Naive thymus-derived CD4-positive, alpha-beta T cell (primary cell): ENCODE measurements around the gene FAM222A. TPM values are rescaled to one million over a fixed set of nuclear protein-coding genes. Genes with fewer than 3 reads are reported as not detected.

Source experiments
- ATAC-seq: fragments of 150-1000 bp; cut with Tn5 transposase; 2 replicates; pipeline ENCODE4 v1.10.0; 2021; ENCODE audit warnings: mild to moderate bottlenecking, moderate library complexity
- CTCF ChIA-PET: fragments of 350-600 bp; sonication (Branson Sonifier 250); formaldehyde crosslinking; loops from one replicate; lab custom pipeline; 2021; ENCODE audit warnings: antibody characterized with exemption; lab: Charles Lee
- POLR2A ChIA-PET: fragments of 350-600 bp; sonication (Branson Sonifier 250); formaldehyde crosslinking; loops from one replicate; lab custom pipeline; 2021; ENCODE audit warnings: antibody characterized with exemption, inconsistent platforms; lab: Charles Lee
- DNase-seq, 9 donors: peaks; one replicate each; pipeline versions ENCODE4 v3.0.0 to v3.0.0-alpha.2; 2020 to 2022; ENCODE audit warnings: mixed read lengths in 1 of 9
- H3K27ac ChIP-seq: one replicate; pipeline ENCODE4 v1.7.0; 2013; ENCODE audit warnings: mild to moderate bottlenecking, low read depth, low read length, moderate library complexity
- H3K27me3 ChIP-seq, 2 donors: one replicate each; pipeline ENCODE4 v1.7.0; 2013; ENCODE audit warnings: low read length in 2 of 2, mild to moderate bottlenecking in 2 of 2, moderate library complexity in 2 of 2; ENCODE audit not compliant: control insufficient read depth in 2 of 2, insufficient read depth in 2 of 2
- H3K36me3 ChIP-seq, 3 experiments: 1 replicate in 2 of 3; 2 replicates in 1 of 3; pipeline ENCODE4 v1.7.0; 2013; ENCODE audit warnings: low read length in 3 of 3, mild to moderate bottlenecking in 3 of 3, moderate library complexity in 1 of 3; ENCODE audit not compliant: insufficient read depth in 3 of 3, control insufficient read depth in 2 of 3
- H3K4me1 ChIP-seq, 2 donors: one replicate each; pipeline ENCODE4 v1.7.0; 2013; ENCODE audit warnings: low read length in 2 of 2, mild to moderate bottlenecking in 2 of 2, moderate library complexity in 1 of 2; ENCODE audit not compliant: control insufficient read depth in 2 of 2, insufficient read depth in 2 of 2
- H3K4me3 ChIP-seq: 2 replicates; pipeline ENCODE4 v1.7.0; 2013; ENCODE audit warnings: mild to moderate bottlenecking, low read length
- H3K9me3 ChIP-seq, 3 experiments: 1 replicate in 2 of 3; 2 replicates in 1 of 3; pipeline ENCODE4 v1.7.0; 2013; ENCODE audit warnings: low read length in 3 of 3; ENCODE audit not compliant: control insufficient read depth in 2 of 3
- H3K27ac Mint-ChIP-seq, 9 donors: one replicate each; pipeline ENCODE4 v1.8.0; 2020 to 2022; ENCODE audit warnings: mixed read lengths in 9 of 9, mild to moderate bottlenecking in 8 of 9, moderate library complexity in 5 of 9, inconsistent platforms in 2 of 9
- H3K27me3 Mint-ChIP-seq, 5 donors: one replicate each; pipeline ENCODE4 v1.8.0; 2021 to 2022; ENCODE audit warnings: mixed read lengths in 5 of 5, mild to moderate bottlenecking in 1 of 5
- H3K36me3 Mint-ChIP-seq, 5 donors: one replicate each; pipeline ENCODE4 v1.8.0; 2020 to 2022; ENCODE audit warnings: mixed read lengths in 5 of 5, mild to moderate bottlenecking in 3 of 5, inconsistent platforms in 1 of 5
- H3K4me1 Mint-ChIP-seq, 7 donors: one replicate each; pipeline ENCODE4 v1.8.0; 2020 to 2022; ENCODE audit warnings: mixed read lengths in 7 of 7, mild to moderate bottlenecking in 3 of 7, inconsistent platforms in 1 of 7
- H3K4me3 Mint-ChIP-seq, 10 donors: one replicate each; pipeline ENCODE4 v1.8.0; 2020 to 2022; ENCODE audit warnings: mild to moderate bottlenecking in 10 of 10, mixed read lengths in 10 of 10, moderate library complexity in 6 of 10, inconsistent platforms in 2 of 10
- H3K9me3 Mint-ChIP-seq, 11 donors: one replicate each; pipeline ENCODE4 v1.8.0; 2020 to 2022; ENCODE audit warnings: mixed read lengths in 11 of 11, mild to moderate bottlenecking in 4 of 11, inconsistent platforms in 1 of 11, moderate library complexity in 1 of 11
- intact Hi-C, 2 donors: fragments of 100-400 bp; cut with micrococcal nuclease; formaldehyde crosslinking; loops; one replicate each; pipeline ENCODE4 v1.15.1; 2023
- polyA plus RNA-seq, 2 donors: library from polyadenylated mRNA; unstranded; fragments of 300-500 nt; fragmentation: Illumina TruSeq; gene quantifications; one replicate each; pipeline ENCODE4 v1.2.3, GENCODE V29; 2021
- total RNA-seq, 6 experiments: library from RNA in 5 of 6; stranded (reverse) in 5 of 6; gene quantifications; 1 replicate in 5 of 6; 2 replicates in 1 of 6; pipeline ENCODE4 v1.2.3 and lab custom pipeline; 2021 to 2026

The FAM222A gene
- 1 to 10 TPM in 2 of 5 experiments, under 1 TPM in 3; 0.24 to 1.6 (median 0.80) TPM for total RNA-seq
- polyA plus RNA-seq, result under 1 TPM; 0.08 to 0.09 TPM
- total RNA-seq (lab: John Stamatoyannopoulos, UW), result 12.1 reads per million, percentile 40 among the genes with 10 or more reads in this experiment

DNA sequence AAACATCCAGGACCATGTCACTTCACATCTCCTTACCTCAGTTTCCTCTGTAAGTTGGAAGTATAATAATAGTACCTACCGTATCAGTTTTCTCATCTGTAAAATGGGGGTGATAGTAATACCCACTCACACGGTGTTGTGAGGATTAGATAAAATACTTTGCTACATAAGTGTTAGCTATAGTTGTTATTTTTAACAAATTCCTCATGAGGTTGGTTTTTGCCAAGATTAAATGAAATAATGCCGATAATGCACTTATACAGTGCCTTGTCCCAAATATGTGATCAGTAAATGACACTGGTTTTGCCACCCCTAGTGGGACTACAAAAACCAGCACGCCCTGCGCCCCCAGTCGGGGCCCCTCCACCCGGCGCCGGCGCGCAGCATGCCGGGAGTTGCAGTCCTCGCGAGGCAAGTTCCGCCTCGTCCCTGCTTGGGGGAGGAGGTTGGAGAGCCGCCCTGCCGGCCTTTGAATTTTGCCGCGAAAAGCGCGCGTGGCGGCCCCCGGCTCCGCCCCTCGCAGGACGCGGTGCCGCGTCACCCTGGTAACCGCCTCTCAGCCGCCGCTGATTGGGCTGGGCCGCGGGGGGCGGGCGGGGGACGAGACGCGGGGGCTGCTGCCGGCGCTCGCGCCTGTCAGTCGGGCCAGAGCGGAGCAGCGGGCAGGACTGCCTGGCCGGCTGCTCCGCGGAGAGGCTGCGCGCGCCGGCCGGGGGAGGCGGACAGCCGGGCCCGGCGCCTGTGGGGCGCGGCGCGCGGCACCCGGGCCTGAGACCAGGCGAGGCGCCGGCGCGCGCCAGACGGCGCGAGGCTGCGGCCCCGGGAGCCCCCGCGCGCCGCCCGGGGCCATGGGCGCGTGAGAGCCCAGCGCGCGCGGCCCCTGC lies at the start of gene FAM222A:
Gene FAM222A (plus strand): TSS at position 639 of the 884 bp plus-strand sequence. CDS start 30,322 bp downstream, outside the sequence.
- Mint-ChIP-seq H3K9me3 (no peaks in the 10 kb centered on the region), H3K4me3 (peak within 1 kb of the TSS; percentile 57 to 81 (median 72)), H3K27ac (peak within 1 kb of the TSS in 1 of 9 donors; percentile 48), H3K27me3 (peaks cover 29 to 65% (median 30%) of the 10 kb centered on the region in 5 donors), H3K4me1 (peaks cover 0 to 4% (median 0%) of the 10 kb centered on the region in 7 donors), H3K36me3 (no peaks in the 10 kb centered on the region)
- H3K9me3 ChIP-seq, result no peaks in the 10 kb centered on the region
- peak; percentile 94 for ATAC-seq
- intact Hi-C loops, result loop anchor here (1.0 to 10.0 kb wide), 16 partner anchors 61 to 1198 kb away; partner anchors contain the start of genes ANKRD13A (in 2 of the 2), GLTP (in 2 of the 2), KCTD10 (in 2 of the 2) and MMAB (in 2 of the 2)
- DNase-seq, result peak; percentile 94 to 99 (median 98)
- CTCF ChIA-PET, result no interaction called here
- H3K27me3 ChIP-seq, result peaks cover 0 to 6% of the 10 kb centered on the region in 2 donors
- no peaks in the 10 kb centered on the region for H3K36me3 ChIP-seq
- peak within 1 kb of the TSS; percentile 41 for H3K4me3 ChIP-seq
- peaks cover 3 to 11% of the 10 kb centered on the region in 2 donors for H3K4me1 ChIP-seq
- POLR2A ChIA-PET, result interaction anchor here (1.0 kb wide), 1 partner anchor 11 kb away, joined by 3 read pairs; no protein-coding TSS in a partner anchor
- peak within 1 kb of the TSS; percentile 55 for H3K27ac ChIP-seq

DNA sequence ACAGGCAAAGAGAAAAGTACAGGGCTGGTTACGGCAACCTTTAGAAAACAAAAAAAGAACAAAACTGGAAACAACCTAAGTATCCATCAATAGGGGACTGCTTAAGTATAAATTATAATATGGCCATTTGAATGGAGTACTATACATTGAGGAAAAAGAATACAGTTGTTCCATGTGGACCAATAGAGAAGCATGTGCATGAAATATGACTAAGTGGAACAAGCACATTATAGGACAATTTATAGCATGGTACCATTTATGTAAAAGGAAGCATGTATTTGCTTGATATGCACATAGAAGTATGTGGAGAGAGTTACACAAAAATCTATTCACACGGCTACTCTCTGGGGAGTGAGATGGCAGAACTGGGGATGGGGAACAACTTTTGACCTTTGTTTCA lies 49.2 kb upstream of the FAM222A start:
- H3K4me1 Mint-ChIP-seq, result no peaks in the 10 kb centered on the region
- H3K27me3 Mint-ChIP-seq, result peaks cover 0 to 14% (median 5%) of the 10 kb centered on the region in 5 donors
- H3K4me3 Mint-ChIP-seq, result no peak overlapping the region
- H3K27me3 ChIP-seq, result no peaks in the 10 kb centered on the region
- no peaks in the 10 kb centered on the region for H3K36me3 Mint-ChIP-seq
- POLR2A ChIA-PET, result no interaction called here
- CTCF ChIA-PET, result no interaction called here
- H3K9me3 ChIP-seq, result no peaks in the 10 kb centered on the region
- H3K36me3 ChIP-seq, result no peaks in the 10 kb centered on the region
- H3K4me1 ChIP-seq, result no peaks in the 10 kb centered on the region
- no peaks in the 10 kb centered on the region for H3K9me3 Mint-ChIP-seq
- no peak overlapping the region for H3K27ac ChIP-seq
- no peak overlapping the region for H3K27ac Mint-ChIP-seq
- H3K4me3 ChIP-seq, result no peak overlapping the region
- DNase-seq, result no peak
- intact Hi-C loops, result no loop called here
- no peak for ATAC-seq

DNA sequence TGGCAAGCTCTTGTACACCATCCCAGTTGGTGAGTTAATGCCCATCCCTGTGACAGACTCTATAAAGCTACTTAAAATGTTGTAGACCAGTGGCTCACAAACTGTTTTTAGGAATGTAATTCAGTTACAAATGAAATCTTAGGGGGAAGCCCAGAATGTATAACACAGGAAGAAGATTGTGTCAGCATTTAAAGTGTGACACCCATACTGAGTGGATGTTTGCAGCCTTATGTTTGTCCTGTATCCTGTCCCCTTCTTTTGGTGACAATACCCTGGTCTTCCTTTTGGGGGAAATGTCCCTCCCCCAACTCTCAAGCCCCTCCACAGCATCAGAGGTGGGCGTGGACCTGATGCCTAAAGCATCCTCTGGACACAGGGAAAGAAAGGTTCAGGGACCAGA lies 47.6 kb upstream of the FAM222A start:
- H3K4me3 ChIP-seq, result no peak overlapping the region
- ATAC-seq, result no peak
- Mint-ChIP-seq H3K27ac (no peak overlapping the region), H3K27me3 (peaks cover 0 to 14% (median 6%) of the 10 kb centered on the region in 5 donors), H3K4me3 (no peak overlapping the region), H3K4me1 (no peaks in the 10 kb centered on the region), H3K9me3 (no peaks in the 10 kb centered on the region), H3K36me3 (no peaks in the 10 kb centered on the region)
- no peak overlapping the region for H3K27ac ChIP-seq
- intact Hi-C loops, result no loop called here
- H3K9me3 ChIP-seq, result no peaks in the 10 kb centered on the region
- no peaks in the 10 kb centered on the region for H3K27me3 ChIP-seq
- DNase-seq, result no peak
- no peaks in the 10 kb centered on the region for H3K36me3 ChIP-seq
- CTCF ChIA-PET, result no interaction called here
- no peaks in the 10 kb centered on the region for H3K4me1 ChIP-seq
- POLR2A ChIA-PET, result no interaction called here

DNA sequence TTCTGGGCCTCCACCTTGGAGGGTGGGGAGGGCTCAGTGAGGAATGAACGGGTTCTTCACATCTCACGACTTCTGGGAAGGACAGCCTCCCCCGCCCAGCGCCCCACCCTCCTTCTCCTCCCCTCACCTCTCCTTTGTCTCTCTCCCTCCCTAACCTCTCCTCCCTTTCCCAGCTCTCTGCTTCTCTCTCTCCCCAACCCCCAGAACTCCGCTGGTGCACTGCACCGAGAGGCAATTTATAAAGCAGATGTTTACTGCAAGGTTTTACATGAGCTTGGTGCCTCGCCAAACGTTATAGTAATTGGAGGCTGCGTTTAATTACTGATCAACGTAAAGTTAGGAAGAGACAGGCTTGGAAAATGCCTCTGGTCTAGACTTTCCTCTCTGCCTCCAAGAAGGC lies 42.9 kb upstream of the FAM222A start:
- H3K9me3 Mint-ChIP-seq, result no peaks in the 10 kb centered on the region
- ChIA-PET POLR2A (interaction anchor here (0.5 kb wide), 1 partner anchor 21 kb away, joined by 3 read pairs; no protein-coding TSS in a partner anchor), CTCF (no interaction called here)
- H3K4me1 Mint-ChIP-seq, result no peaks in the 10 kb centered on the region
- ATAC-seq (no peak), DNase-seq (no peak)
- Histone ChIP-seq H3K9me3 (no peaks in the 10 kb centered on the region), H3K27ac (no peak overlapping the region), H3K27me3 (no peaks in the 10 kb centered on the region), H3K4me3 (no peak overlapping the region), H3K4me1 (no peaks in the 10 kb centered on the region), H3K36me3 (no peaks in the 10 kb centered on the region)
- H3K27ac Mint-ChIP-seq, result no peak overlapping the region
- intact Hi-C loops, result no loop called here
- no peak overlapping the region for H3K4me3 Mint-ChIP-seq
- H3K27me3 Mint-ChIP-seq, result peaks cover 0 to 14% (median 10%) of the 10 kb centered on the region in 5 donors
- no peaks in the 10 kb centered on the region for H3K36me3 Mint-ChIP-seq

DNA sequence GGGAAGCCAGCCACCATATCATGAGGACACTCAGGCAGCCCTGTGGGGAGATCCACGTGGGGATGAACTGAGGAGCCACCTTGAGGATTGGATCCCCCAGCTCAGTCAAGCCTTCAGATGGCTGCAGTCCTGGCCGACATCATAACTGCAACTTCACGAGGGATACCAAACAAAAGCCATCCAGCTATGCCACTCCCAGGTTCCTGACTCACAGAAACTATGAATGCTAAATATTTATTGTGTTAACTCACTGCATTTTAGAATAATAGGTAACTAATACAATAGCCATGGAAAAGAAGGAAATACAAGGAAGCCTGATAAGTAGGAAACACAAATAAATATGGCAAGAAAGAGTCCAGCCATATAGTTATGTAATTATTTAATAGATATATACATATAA lies 42.1 kb upstream of the FAM222A start:
- CTCF ChIA-PET, result no interaction called here
- POLR2A ChIA-PET, result no interaction called here
- intact Hi-C loops, result no loop called here

DNA sequence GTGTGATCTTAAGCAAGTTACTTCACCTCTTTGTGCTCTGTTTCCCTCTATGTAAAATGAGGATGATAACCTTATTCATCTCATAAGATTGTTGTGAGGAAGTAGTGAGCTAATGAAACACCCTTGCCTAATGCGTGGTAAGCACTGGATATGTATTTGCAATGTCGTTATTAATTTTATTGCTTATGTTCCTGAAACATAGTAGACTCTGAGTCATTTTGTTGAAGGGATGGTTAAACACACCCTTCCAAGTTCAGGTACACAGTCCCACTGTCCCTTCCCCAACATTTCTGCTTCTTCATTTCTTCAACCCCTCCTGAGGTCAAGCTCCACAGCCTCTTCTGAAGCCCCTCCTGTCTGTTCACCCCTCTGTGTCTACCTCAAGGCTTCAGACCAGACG lies 40.2 kb upstream of the FAM222A start:
- peaks cover 0 to 27% (median 5%) of the 10 kb centered on the region in 5 donors for H3K27me3 Mint-ChIP-seq

More for the DNA sequence above, 42.1 kb upstream of the FAM222A start:
- Mint-ChIP-seq H3K36me3 (no peaks in the 10 kb centered on the region), H3K27me3 (peaks cover 0 to 15% (median 11%) of the 10 kb centered on the region in 5 donors), H3K27ac (no peak overlapping the region), H3K4me3 (no peak overlapping the region), H3K9me3 (no peaks in the 10 kb centered on the region), H3K4me1 (no peaks in the 10 kb centered on the region)
- H3K36me3 ChIP-seq, result no peaks in the 10 kb centered on the region
- no peak overlapping the region for H3K27ac ChIP-seq
- H3K4me1 ChIP-seq, result no peaks in the 10 kb centered on the region
- H3K27me3 ChIP-seq, result no peaks in the 10 kb centered on the region
- ATAC-seq, result no peak
- no peaks in the 10 kb centered on the region for H3K9me3 ChIP-seq
- H3K4me3 ChIP-seq, result no peak overlapping the region
- DNase-seq, result no peak

More for the DNA sequence above, 40.2 kb upstream of the FAM222A start:
- Histone ChIP-seq H3K36me3 (no peaks in the 10 kb centered on the region), H3K27ac (no peak overlapping the region), H3K4me1 (no peaks in the 10 kb centered on the region), H3K27me3 (no peaks in the 10 kb centered on the region), H3K9me3 (no peaks in the 10 kb centered on the region), H3K4me3 (no peak overlapping the region)
- intact Hi-C loops, result no loop called here
- Mint-ChIP-seq H3K27ac (no peak overlapping the region), H3K36me3 (no peaks in the 10 kb centered on the region), H3K4me3 (no peak overlapping the region), H3K9me3 (no peaks in the 10 kb centered on the region), H3K4me1 (no peaks in the 10 kb centered on the region)
- POLR2A ChIA-PET, result no interaction called here
- CTCF ChIA-PET, result no interaction called here
- no peak for DNase-seq
- no peak for ATAC-seq
